H9 (cell line): ENCODE data around the gene USP34. TPM values are rescaled to one million over a fixed set of nuclear protein-coding genes. Genes with fewer than 3 reads are reported as not detected.

Experiments used
- DNase-seq: peaks from one replicate; pipeline ENCODE4 v3.0.0-alpha.2; 2017
- H2AFZ ChIP-seq: one replicate; pipeline ENCODE4 v1.6.1; 2013; ENCODE audit warnings: mild to moderate bottlenecking, low read length, control low read depth, moderate library complexity
- H2AK5ac ChIP-seq: 2 replicates; pipeline ENCODE4 v1.6.1; 2013; ENCODE audit warnings: low read length, control low read depth, mixed read lengths; ENCODE audit not compliant: insufficient read length
- H2BK120ac ChIP-seq: one replicate; pipeline ENCODE4 v1.6.1; 2013; ENCODE audit warnings: low read depth, mild to moderate bottlenecking, low read length, control low read depth, inconsistent platforms; ENCODE audit not compliant: poor library complexity, severe bottlenecking
- H2BK12ac ChIP-seq: 2 replicates; pipeline ENCODE4 v1.6.1; 2013; ENCODE audit warnings: low read length, control low read depth, mixed read lengths, low read depth; ENCODE audit not compliant: insufficient read length
- H2BK15ac ChIP-seq: 2 replicates; pipeline ENCODE4 v1.6.1; 2013; ENCODE audit warnings: low read depth, low read length, control low read depth
- H2BK20ac ChIP-seq: one replicate; pipeline ENCODE4 v1.6.1; 2013; ENCODE audit warnings: low read depth, mild to moderate bottlenecking, low read length, control low read depth, inconsistent platforms; ENCODE audit not compliant: poor library complexity, severe bottlenecking
- H2BK5ac ChIP-seq: 2 replicates; pipeline ENCODE4 v1.6.1; 2013; ENCODE audit warnings: low read length, control low read depth, mixed read lengths; ENCODE audit not compliant: insufficient read length
- H3K14ac ChIP-seq: 2 replicates; pipeline ENCODE4 v1.6.1; 2013; ENCODE audit warnings: low read length, control low read depth; ENCODE audit not compliant: insufficient read depth
- H3K18ac ChIP-seq: 2 replicates; pipeline ENCODE4 v1.6.1; 2013; ENCODE audit warnings: low read depth, mild to moderate bottlenecking, mixed read lengths, low read length, control low read depth; ENCODE audit not compliant: insufficient read length
- H3K23ac ChIP-seq: 2 replicates; pipeline ENCODE4 v1.6.1; 2013; ENCODE audit warnings: low read length, control low read depth, mixed read lengths, low read depth; ENCODE audit not compliant: insufficient read length
- H3K23me2 ChIP-seq: 2 replicates; pipeline ENCODE4 v1.6.1; 2013; ENCODE audit warnings: low read depth, mild to moderate bottlenecking, mixed read lengths, low read length, control low read depth; ENCODE audit not compliant: insufficient read length, poor library complexity, severe bottlenecking
- H3K27ac ChIP-seq: 2 replicates; pipeline ENCODE4 v1.5.1; 2013; ENCODE audit warnings: low read length, control low read depth, mixed read lengths, low read depth; ENCODE audit not compliant: insufficient read length
- H3K27me3 ChIP-seq: 2 replicates; pipeline ENCODE4 v1.6.1; 2013; ENCODE audit warnings: low read length, control low read depth, inconsistent platforms; ENCODE audit not compliant: insufficient read depth
- H3K4ac ChIP-seq: 2 replicates; pipeline ENCODE4 v1.6.1; 2013; ENCODE audit warnings: low read depth, mild to moderate bottlenecking, control low read depth, inconsistent platforms, low read length, moderate library complexity
- H3K4me1 ChIP-seq: 2 replicates; pipeline ENCODE4 v1.6.1; 2013; ENCODE audit warnings: low read length, control low read depth, inconsistent platforms; ENCODE audit not compliant: insufficient read depth
- H3K4me2 ChIP-seq: 2 replicates; pipeline ENCODE4 v1.6.1; 2013; ENCODE audit warnings: low read length, control low read depth, mixed read lengths; ENCODE audit not compliant: insufficient read length, insufficient read depth
- H3K56ac ChIP-seq: 2 replicates; pipeline ENCODE4 v1.6.1; 2013; ENCODE audit warnings: low read depth, mild to moderate bottlenecking, mixed read lengths, low read length, control low read depth; ENCODE audit not compliant: insufficient read length
- H3K79me1 ChIP-seq: 2 replicates; pipeline ENCODE4 v1.6.1; 2013; ENCODE audit warnings: low read depth, mild to moderate bottlenecking, moderate library complexity, low read length, control low read depth, inconsistent platforms; ENCODE audit not compliant: insufficient read depth, poor library complexity, severe bottlenecking
- H3K79me2 ChIP-seq: 2 replicates; pipeline ENCODE4 v1.6.1; 2013; ENCODE audit warnings: low read length, control low read depth, inconsistent platforms; ENCODE audit not compliant: insufficient read depth
- H3K9ac ChIP-seq: 2 replicates; pipeline ENCODE4 v1.6.1; 2013; ENCODE audit warnings: low read length, control low read depth, mixed read lengths; ENCODE audit not compliant: insufficient read length; ENCODE audit errors: extremely low read depth
- H3K9me3 ChIP-seq: one replicate; pipeline ENCODE4 v1.6.1; 2013; ENCODE audit warnings: low read depth, low read length, inconsistent platforms; ENCODE audit not compliant: control insufficient read depth
- H3T11ph ChIP-seq: one replicate; pipeline ENCODE4 v1.6.1; 2013; ENCODE audit warnings: mild to moderate bottlenecking, low read length, control low read depth, inconsistent platforms
- H4K20me1 ChIP-seq: one replicate; pipeline ENCODE4 v1.6.1; 2013; ENCODE audit not compliant: control insufficient read depth, insufficient read length, insufficient read depth
- H4K5ac ChIP-seq: 2 replicates; pipeline ENCODE4 v1.6.1; 2013; ENCODE audit warnings: low read depth, mild to moderate bottlenecking, mixed read lengths, low read length, control low read depth; ENCODE audit not compliant: insufficient read length
- H4K8ac ChIP-seq: replicated peaks from 2 replicates; pipeline ENCODE4 v1.6.1; 2013; ENCODE audit warnings: low read length, control low read depth, mixed read lengths, low read depth; ENCODE audit not compliant: insufficient read length
- H4K91ac ChIP-seq: 2 replicates; pipeline ENCODE4 v1.6.1; 2013; ENCODE audit warnings: low read depth, mild to moderate bottlenecking, moderate library complexity, mixed read lengths, low read length, control low read depth; ENCODE audit not compliant: insufficient read length
- H3K27ac Mint-ChIP-seq, 3 experiments: 2 replicates in 2 of 3; 3 replicates in 1 of 3; pipeline ENCODE4 v1.8.0; 2020 to 2021; ENCODE audit warnings: mixed read lengths in 3 of 3, mild to moderate bottlenecking in 1 of 3, moderate library complexity in 1 of 3
- H3K27me3 Mint-ChIP-seq: 2 replicates; pipeline ENCODE4 v1.8.0; 2021; ENCODE audit warnings: low read depth, mild to moderate bottlenecking, moderate library complexity, mixed read lengths
- H3K36me3 Mint-ChIP-seq, 3 experiments: 2 replicates in 2 of 3; 3 replicates in 1 of 3; pipeline ENCODE4 v1.8.0; 2020 to 2021; ENCODE audit warnings: low read depth in 3 of 3, mixed read lengths in 3 of 3; ENCODE audit not compliant: insufficient read depth in 1 of 3
- H3K4me1 Mint-ChIP-seq, 2 experiments: 2 replicates each; pipeline ENCODE4 v1.8.0; 2020; ENCODE audit warnings: mixed read lengths in 2 of 2
- H3K4me3 Mint-ChIP-seq, 2 experiments: 2 replicates in 1 of 2; 3 replicates in 1 of 2; pipeline ENCODE4 v1.8.0; 2020 to 2021; ENCODE audit warnings: mild to moderate bottlenecking in 2 of 2, mixed read lengths in 2 of 2, moderate library complexity in 1 of 2
- H3K9me3 Mint-ChIP-seq, 2 experiments: 2 replicates in 1 of 2; 3 replicates in 1 of 2; pipeline ENCODE4 v1.8.0; 2020; ENCODE audit warnings: mild to moderate bottlenecking in 2 of 2, mixed read lengths in 2 of 2, moderate library complexity in 1 of 2
- WGBS: extraction: QIAGEN DNeasy Blood & Tissue Kit; methylation state at CpG from one replicate; pipeline ENCODE4 v1.1.7; 2013; ENCODE audit warnings: missing lambda C conversion rate, low lambda C conversion rate, mixed read lengths; ENCODE audit not compliant: insufficient read length; ENCODE audit errors: extremely low coverage; 5-methylcytosine and 5-hydroxymethylcytosine counted together
- total RNA-seq: library from RNA; stranded (reverse); gene quantifications from 2 replicates; pipeline ENCODE4 v1.2.1, GENCODE V29; 2021
- TF ChIP-seq, protein P1 (sequence below): fragments of 200-600 bp; sonication (generic); conservative IDR thresholded peaks from 3 replicates; pipeline ENCODE4 v1.8.0; 2021; ENCODE audit warnings: antibody characterized with exemption, mild to moderate bottlenecking

The USP34 gene
- total RNA-seq, 1 experiment from 2014 or later, result 93.9 TPM

- WGBS, result no CpG with 5 or more reads among the region's 6 CpGs
- H3K79me2 ChIP-seq, result peaks cover 41% of the 10 kb centered on the region; the same call in 1 of the 2 replicates
- no peak overlapping the region for H2BK12ac ChIP-seq
- H3K4me1 ChIP-seq, result peaks cover 6% of the 10 kb centered on the region; the same call in 1 of the 2 replicates
- H3K4me1 Mint-ChIP-seq, result peaks cover 27 to 46% of the 10 kb centered on the region in 2 experiments
- no peak overlapping the region for H2AK5ac ChIP-seq
- H2BK120ac ChIP-seq, result no peak overlapping the region
- no peak overlapping the region for H3K4me2 ChIP-seq
- H3K27ac Mint-ChIP-seq, result peak overlapping the region; percentile 69 to 97 (median 90); a peak in 5 of 7 replicates
- H3K14ac ChIP-seq, result no peak overlapping the region
- no peak overlapping the region for H4K8ac ChIP-seq
- H2AFZ ChIP-seq, result no peak overlapping the region
- peak overlapping the region; percentile 9 for H3K27ac ChIP-seq
- H4K91ac ChIP-seq, result no peak overlapping the region
- no peak overlapping the region for H3K18ac ChIP-seq
- no peak overlapping the region for H2BK20ac ChIP-seq
- H3K23ac ChIP-seq, result no peak overlapping the region
- no peak overlapping the region for H2BK15ac ChIP-seq
- H3K27me3 ChIP-seq, result no peaks in the 10 kb centered on the region
- no peak overlapping the region for H3T11ph ChIP-seq
- H3K9me3 ChIP-seq, result no peaks in the 10 kb centered on the region
- H3K4me3 Mint-ChIP-seq, result no peak overlapping the region
- H3K9me3 Mint-ChIP-seq, result no peaks in the 10 kb centered on the region
- H3K4ac ChIP-seq, result no peak overlapping the region
- no peak overlapping the region for H3K9ac ChIP-seq
- H3K23me2 ChIP-seq, result no peaks in the 10 kb centered on the region
- H2BK5ac ChIP-seq, result no peak overlapping the region
- H3K36me3 Mint-ChIP-seq, result peaks cover 0 to under 1% (median 0%) of the 10 kb centered on the region in 3 experiments; a peak in 2 of 7 replicates
- no peak overlapping the region for H3K56ac ChIP-seq
- H4K20me1 ChIP-seq, result no peaks in the 10 kb centered on the region
- H4K5ac ChIP-seq, result no peak overlapping the region
- TF ChIP-seq, protein P1, sequence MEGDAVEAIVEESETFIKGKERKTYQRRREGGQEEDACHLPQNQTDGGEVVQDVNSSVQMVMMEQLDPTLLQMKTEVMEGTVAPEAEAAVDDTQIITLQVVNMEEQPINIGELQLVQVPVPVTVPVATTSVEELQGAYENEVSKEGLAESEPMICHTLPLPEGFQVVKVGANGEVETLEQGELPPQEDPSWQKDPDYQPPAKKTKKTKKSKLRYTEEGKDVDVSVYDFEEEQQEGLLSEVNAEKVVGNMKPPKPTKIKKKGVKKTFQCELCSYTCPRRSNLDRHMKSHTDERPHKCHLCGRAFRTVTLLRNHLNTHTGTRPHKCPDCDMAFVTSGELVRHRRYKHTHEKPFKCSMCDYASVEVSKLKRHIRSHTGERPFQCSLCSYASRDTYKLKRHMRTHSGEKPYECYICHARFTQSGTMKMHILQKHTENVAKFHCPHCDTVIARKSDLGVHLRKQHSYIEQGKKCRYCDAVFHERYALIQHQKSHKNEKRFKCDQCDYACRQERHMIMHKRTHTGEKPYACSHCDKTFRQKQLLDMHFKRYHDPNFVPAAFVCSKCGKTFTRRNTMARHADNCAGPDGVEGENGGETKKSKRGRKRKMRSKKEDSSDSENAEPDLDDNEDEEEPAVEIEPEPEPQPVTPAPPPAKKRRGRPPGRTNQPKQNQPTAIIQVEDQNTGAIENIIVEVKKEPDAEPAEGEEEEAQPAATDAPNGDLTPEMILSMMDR, result no peak
- no peaks in the 10 kb centered on the region for H3K27me3 Mint-ChIP-seq
- no peak for DNase-seq
- peaks cover 4% of the 10 kb centered on the region for H3K79me1 ChIP-seq
These were observed 45.2 kb downstream of the USP34 start for GRCh38 chr2:61425605-61426155.
